ENCODE data around the gene ESRRA.

- TF ChIP-seq, protein P1, sequence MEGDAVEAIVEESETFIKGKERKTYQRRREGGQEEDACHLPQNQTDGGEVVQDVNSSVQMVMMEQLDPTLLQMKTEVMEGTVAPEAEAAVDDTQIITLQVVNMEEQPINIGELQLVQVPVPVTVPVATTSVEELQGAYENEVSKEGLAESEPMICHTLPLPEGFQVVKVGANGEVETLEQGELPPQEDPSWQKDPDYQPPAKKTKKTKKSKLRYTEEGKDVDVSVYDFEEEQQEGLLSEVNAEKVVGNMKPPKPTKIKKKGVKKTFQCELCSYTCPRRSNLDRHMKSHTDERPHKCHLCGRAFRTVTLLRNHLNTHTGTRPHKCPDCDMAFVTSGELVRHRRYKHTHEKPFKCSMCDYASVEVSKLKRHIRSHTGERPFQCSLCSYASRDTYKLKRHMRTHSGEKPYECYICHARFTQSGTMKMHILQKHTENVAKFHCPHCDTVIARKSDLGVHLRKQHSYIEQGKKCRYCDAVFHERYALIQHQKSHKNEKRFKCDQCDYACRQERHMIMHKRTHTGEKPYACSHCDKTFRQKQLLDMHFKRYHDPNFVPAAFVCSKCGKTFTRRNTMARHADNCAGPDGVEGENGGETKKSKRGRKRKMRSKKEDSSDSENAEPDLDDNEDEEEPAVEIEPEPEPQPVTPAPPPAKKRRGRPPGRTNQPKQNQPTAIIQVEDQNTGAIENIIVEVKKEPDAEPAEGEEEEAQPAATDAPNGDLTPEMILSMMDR (optimal IDR thresholded peaks at IDR 0.05 in 1 of 3, IDR thresholded peaks at IDR 0.05 in 1 of 3, conservative IDR thresholded peaks at IDR 0.05 in 1 of 3; ENCODE audit: extremely low read depth in 1 of 3, insufficient read depth in 2 of 3, low read length in 3 of 3), result no peak
- no peak for TF ChIP-seq EZH2 (IDR thresholded peaks at IDR 0.05; ENCODE audit: low read length)
Observed at GRCh38 chr11:64262271-64263002, 42.9 kb upstream of the ESRRA start.
